Measurements from ENCODE around the gene IL15RA. TPM values are rescaled to one million over a fixed set of nuclear protein-coding genes. Genes with fewer than 3 reads are reported as not detected.

The IL15RA gene
- total RNA-seq, 1 experiment from 2014 or later: 4.4 TPM

DNA sequence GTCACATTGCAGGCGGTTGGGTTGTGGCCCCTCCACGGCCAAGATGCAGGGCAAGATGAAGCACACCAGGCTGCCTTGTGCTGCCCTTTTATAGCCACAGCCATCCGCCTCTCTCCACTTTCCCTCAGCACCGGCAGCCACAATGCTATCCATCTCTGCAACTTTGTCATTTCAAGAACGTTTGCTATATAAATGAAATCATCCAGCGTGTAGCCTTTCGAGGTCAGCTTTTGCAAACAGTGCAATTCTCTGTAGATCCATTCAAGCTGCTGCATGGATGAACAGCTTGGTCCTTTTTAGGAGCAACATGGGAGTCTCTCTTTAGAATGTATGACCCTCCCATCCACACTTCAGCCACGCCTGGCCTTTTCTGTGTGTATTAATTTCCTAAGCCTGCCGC lies 6.4 kb upstream of the IL15RA start:
- no peak for ATAC-seq
- H3K27me3 ChIP-seq (ENCODE audit: low read length): no peaks in the 10 kb centered on the region
- no peak overlapping the region for H2AFZ ChIP-seq (ENCODE audit: low read length)
- BruUV-seq (replicated peaks): no TSS peak
- no peaks in the 10 kb centered on the region for H3K36me3 ChIP-seq (ENCODE audit: low read depth, low read length)
- no peaks in the 10 kb centered on the region for H3K79me2 ChIP-seq (ENCODE audit: low read length)
- H3F3A ChIP-seq (ENCODE audit: low read length, unreplicated experiment): no peaks in the 10 kb centered on the region
- no peak for DNase-seq
- no peak overlapping the region for H3K27ac ChIP-seq (ENCODE audit: low read length)
- H3K9ac ChIP-seq (ENCODE audit: low read length): no peak overlapping the region
- no peaks in the 10 kb centered on the region for H4K20me1 ChIP-seq (ENCODE audit: low read length)
- no peaks in the 10 kb centered on the region for H3K4me1 ChIP-seq (ENCODE audit: insufficient read depth, low read length)
- no peaks in the 10 kb centered on the region for H3K9me2 ChIP-seq (replicated peaks; ENCODE audit: low read length)
- no peaks in the 10 kb centered on the region for H3K9me3 ChIP-seq (ENCODE audit: low read length)
- no peak overlapping the region for H3K4me2 ChIP-seq (ENCODE audit: low read length)
- intact Hi-C loops (cut with micrococcal nuclease): no loop called here
- no peak overlapping the region for H3K4me3 ChIP-seq (ENCODE audit: low read length)
- no peak for TF ChIP-seq EZH2 (IDR thresholded peaks at IDR 0.05; ENCODE audit: low read length, unreplicated experiment)
- TF ChIP-seq EZH2phosphoT487 (IDR thresholded peaks at IDR 0.05; ENCODE audit: borderline replicate concordance, low read length): no peak
- TF ChIP-seq, protein P1, sequence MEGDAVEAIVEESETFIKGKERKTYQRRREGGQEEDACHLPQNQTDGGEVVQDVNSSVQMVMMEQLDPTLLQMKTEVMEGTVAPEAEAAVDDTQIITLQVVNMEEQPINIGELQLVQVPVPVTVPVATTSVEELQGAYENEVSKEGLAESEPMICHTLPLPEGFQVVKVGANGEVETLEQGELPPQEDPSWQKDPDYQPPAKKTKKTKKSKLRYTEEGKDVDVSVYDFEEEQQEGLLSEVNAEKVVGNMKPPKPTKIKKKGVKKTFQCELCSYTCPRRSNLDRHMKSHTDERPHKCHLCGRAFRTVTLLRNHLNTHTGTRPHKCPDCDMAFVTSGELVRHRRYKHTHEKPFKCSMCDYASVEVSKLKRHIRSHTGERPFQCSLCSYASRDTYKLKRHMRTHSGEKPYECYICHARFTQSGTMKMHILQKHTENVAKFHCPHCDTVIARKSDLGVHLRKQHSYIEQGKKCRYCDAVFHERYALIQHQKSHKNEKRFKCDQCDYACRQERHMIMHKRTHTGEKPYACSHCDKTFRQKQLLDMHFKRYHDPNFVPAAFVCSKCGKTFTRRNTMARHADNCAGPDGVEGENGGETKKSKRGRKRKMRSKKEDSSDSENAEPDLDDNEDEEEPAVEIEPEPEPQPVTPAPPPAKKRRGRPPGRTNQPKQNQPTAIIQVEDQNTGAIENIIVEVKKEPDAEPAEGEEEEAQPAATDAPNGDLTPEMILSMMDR (conservative IDR thresholded peaks at IDR 0.05; ENCODE audit: low read depth, low read length): no peak
- POLR2A ChIA-PET (ENCODE audit: unreplicated experiment): no interaction called here
- CTCF ChIA-PET: no interaction called here

DNA sequence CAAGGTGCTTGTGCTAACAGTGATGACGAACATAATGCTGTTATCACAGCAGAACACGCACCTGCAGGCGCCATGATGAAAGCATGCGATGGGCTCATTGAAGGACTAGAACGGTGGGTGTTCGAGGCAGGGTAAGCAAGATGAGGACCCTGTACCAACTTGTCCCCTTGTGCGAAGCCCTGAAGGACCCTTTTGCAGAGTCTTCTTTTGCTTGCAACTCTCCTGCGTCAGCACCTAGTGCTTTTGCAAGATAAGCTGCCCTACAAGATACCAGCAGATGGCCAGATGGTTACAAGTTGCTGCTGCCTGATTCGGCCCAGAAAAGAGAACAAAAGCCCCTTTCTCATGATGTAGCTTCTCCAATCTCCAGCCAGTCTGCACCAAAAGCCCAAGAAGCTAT lies 4.2 kb upstream of the IL15RA start:
- Histone ChIP-seq H3K27ac (ENCODE audit: low read length) (no peak overlapping the region), H2AFZ (ENCODE audit: low read length) (no peak overlapping the region), H3F3A (ENCODE audit: low read length, unreplicated experiment) (no peaks in the 10 kb centered on the region), H3K4me2 (ENCODE audit: low read length) (no peak overlapping the region), H3K36me3 (ENCODE audit: low read depth, low read length) (no peaks in the 10 kb centered on the region), H3K9me2 (replicated peaks; ENCODE audit: low read length) (no peaks in the 10 kb centered on the region), H3K4me3 (ENCODE audit: low read length) (no peak overlapping the region), H4K20me1 (ENCODE audit: low read length) (no peaks in the 10 kb centered on the region), H3K9ac (ENCODE audit: low read length) (no peak overlapping the region), H3K9me3 (ENCODE audit: low read length) (no peaks in the 10 kb centered on the region), H3K27me3 (ENCODE audit: low read length) (no peaks in the 10 kb centered on the region), H3K4me1 (ENCODE audit: insufficient read depth, low read length) (no peaks in the 10 kb centered on the region), H3K79me2 (ENCODE audit: low read length) (0 out of 2 replicates have a peak, but pooled peaks cover under 1% of the 10 kb centered on the region)
- no peak for DNase-seq
- no TSS peak for BruUV-seq (replicated peaks)
- POLR2A ChIA-PET (ENCODE audit: unreplicated experiment): no interaction called here
- TF ChIP-seq EZH2phosphoT487 (IDR thresholded peaks at IDR 0.05; ENCODE audit: borderline replicate concordance, low read length): no peak
- TF ChIP-seq, protein P1 (conservative IDR thresholded peaks at IDR 0.05; ENCODE audit: low read depth, low read length): no peak
- TF ChIP-seq EZH2 (IDR thresholded peaks at IDR 0.05; ENCODE audit: low read length, unreplicated experiment): no peak
- intact Hi-C loops (cut with micrococcal nuclease): no loop called here
- ATAC-seq: no peak
- CTCF ChIA-PET: no interaction called here

DNA sequence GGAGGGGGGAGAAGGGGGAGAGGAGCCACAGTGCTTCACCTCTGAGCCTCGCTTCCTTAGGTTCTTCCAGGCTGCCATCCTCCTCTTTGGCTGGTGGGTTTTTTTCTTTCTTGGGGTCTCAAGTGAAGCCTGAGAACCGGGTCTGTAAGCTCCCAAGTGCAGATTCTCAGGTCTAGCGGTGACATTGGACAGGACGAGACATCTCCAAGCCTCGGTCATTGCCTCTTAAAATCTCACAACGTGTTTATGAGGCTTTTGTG lies 817 bp upstream of the IL15RA start:
- no peaks in the 10 kb centered on the region for H3K4me1 ChIP-seq (ENCODE audit: insufficient read depth, low read length)
- no TSS peak for BruUV-seq (replicated peaks)
- H3K79me2 ChIP-seq (ENCODE audit: low read length): peaks cover 17% of the 10 kb centered on the region
- H3K9ac ChIP-seq (ENCODE audit: low read length): no peak overlapping the region
- no peaks in the 10 kb centered on the region for H3K9me2 ChIP-seq (replicated peaks; ENCODE audit: low read length)
- H3K27me3 ChIP-seq (ENCODE audit: low read length): no peaks in the 10 kb centered on the region
- ChIA-PET POLR2A (ENCODE audit: unreplicated experiment) (no interaction called here), CTCF (no interaction called here)
- H4K20me1 ChIP-seq (ENCODE audit: low read length): no peaks in the 10 kb centered on the region
- no peaks in the 10 kb centered on the region for H3K9me3 ChIP-seq (ENCODE audit: low read length)
- H3K4me2 ChIP-seq (ENCODE audit: low read length): peak overlapping the region; percentile 82
- no peaks in the 10 kb centered on the region for H3F3A ChIP-seq (ENCODE audit: low read length, unreplicated experiment)
- intact Hi-C loops (cut with micrococcal nuclease): no loop called here
- ATAC-seq: no peak
- H3K27ac ChIP-seq (ENCODE audit: low read length): no peak overlapping the region
- H2AFZ ChIP-seq (ENCODE audit: low read length): peak overlapping the region; percentile 73; the same call in 1 of the 2 replicates
- H3K36me3 ChIP-seq (ENCODE audit: low read depth, low read length): no peaks in the 10 kb centered on the region
- no peak for TF ChIP-seq EZH2phosphoT487 (IDR thresholded peaks at IDR 0.05; ENCODE audit: borderline replicate concordance, low read length)
- TF ChIP-seq, protein P1 (conservative IDR thresholded peaks at IDR 0.05; ENCODE audit: low read depth, low read length): no peak
- no peak for TF ChIP-seq EZH2 (IDR thresholded peaks at IDR 0.05; ENCODE audit: low read length, unreplicated experiment)
- H3K4me3 ChIP-seq (ENCODE audit: low read length): peak overlapping the region; percentile 75
- DNase-seq: no peak

All from PC-3 (cell line).